ENCODE measurements around the gene DGKD. TPM values are rescaled to one million over a fixed set of nuclear protein-coding genes. Genes with fewer than 3 reads are reported as not detected.

The DGKD gene
- total RNA-seq, 1 donor from 2014 or later = 188 TPM

DNA sequence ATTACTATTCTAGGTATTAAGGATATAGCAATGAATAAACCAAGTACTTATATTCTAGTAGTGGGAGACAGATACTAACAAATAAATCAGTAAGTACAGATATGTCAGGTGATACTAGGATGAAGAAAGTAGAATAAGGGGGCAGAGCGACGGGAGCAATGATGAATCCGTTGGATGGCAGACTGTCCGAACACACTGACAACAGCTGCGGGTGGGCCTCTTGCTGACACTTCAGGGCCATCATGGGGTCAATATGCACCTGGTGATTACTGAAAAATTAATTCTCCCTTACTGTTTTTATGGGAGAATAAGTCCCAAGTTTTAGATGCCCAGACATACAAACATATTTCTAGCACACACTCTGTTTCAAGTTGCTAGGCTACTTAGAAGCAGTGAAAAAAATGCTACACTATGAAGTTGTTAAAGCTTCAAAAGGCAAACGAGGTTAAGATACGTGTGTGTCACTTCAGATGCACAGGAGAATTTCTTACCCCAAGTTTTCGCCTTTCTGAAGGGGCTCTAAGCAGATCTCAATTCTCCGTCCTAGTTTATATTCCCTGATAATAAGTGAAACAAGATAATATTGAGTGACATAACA, 133.6 kb downstream of the DGKD start:
- H3K36me3 Mint-ChIP-seq (ENCODE audit: low read depth) = peaks cover 69% of the 10 kb centered on the region
- no peak for DNase-seq
- POLR2A ChIA-PET = no interaction called here
- H3K4me1 Mint-ChIP-seq = peaks cover 2% of the 10 kb centered on the region
- CTCF ChIA-PET = no interaction called here
- TF ChIP-seq, protein P1, sequence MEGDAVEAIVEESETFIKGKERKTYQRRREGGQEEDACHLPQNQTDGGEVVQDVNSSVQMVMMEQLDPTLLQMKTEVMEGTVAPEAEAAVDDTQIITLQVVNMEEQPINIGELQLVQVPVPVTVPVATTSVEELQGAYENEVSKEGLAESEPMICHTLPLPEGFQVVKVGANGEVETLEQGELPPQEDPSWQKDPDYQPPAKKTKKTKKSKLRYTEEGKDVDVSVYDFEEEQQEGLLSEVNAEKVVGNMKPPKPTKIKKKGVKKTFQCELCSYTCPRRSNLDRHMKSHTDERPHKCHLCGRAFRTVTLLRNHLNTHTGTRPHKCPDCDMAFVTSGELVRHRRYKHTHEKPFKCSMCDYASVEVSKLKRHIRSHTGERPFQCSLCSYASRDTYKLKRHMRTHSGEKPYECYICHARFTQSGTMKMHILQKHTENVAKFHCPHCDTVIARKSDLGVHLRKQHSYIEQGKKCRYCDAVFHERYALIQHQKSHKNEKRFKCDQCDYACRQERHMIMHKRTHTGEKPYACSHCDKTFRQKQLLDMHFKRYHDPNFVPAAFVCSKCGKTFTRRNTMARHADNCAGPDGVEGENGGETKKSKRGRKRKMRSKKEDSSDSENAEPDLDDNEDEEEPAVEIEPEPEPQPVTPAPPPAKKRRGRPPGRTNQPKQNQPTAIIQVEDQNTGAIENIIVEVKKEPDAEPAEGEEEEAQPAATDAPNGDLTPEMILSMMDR (IDR thresholded peaks at IDR 0.05) = no peak
- H3K9me3 Mint-ChIP-seq = no peaks in the 10 kb centered on the region
- no peaks in the 10 kb centered on the region for H3K27me3 Mint-ChIP-seq
- H3K4me3 Mint-ChIP-seq = no peak overlapping the region
- no peak for ATAC-seq (ENCODE audit: low read depth)
- no peak overlapping the region for H3K27ac Mint-ChIP-seq
- intact Hi-C loops (cut with micrococcal nuclease) = no loop called here

DNA sequence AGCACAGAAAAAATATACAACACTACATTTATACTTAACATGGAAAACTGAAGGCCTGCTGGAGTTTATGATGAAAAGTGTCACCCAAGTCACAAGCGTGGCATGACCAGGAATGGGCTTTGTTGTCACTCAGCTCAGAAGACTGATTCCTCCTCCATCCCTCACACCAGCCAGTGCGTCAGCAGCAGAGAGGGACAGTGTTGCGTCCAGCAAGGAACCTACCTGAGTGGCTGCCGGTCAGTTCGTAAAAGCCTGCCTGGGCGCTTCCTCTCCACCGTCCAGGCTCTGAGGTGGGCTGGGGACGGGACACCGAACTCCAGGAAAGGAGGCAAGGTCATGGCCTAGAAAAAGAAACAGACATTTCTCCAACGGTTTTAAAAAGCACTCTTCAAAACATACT, 134.8 kb downstream of the DGKD start:
- CTCF ChIA-PET = no interaction called here
- Mint-ChIP-seq H3K4me1 (no peaks in the 10 kb centered on the region), H3K4me3 (no peak overlapping the region), H3K27me3 (no peaks in the 10 kb centered on the region), H3K9me3 (no peaks in the 10 kb centered on the region), H3K27ac (no peak overlapping the region), H3K36me3 (ENCODE audit: low read depth) (peaks cover 68% of the 10 kb centered on the region)
- ATAC-seq (ENCODE audit: low read depth) = no peak
- intact Hi-C loops (cut with micrococcal nuclease) = no loop called here
- TF ChIP-seq, protein P1 (IDR thresholded peaks at IDR 0.05) = no peak
- POLR2A ChIA-PET = no interaction called here
- no peak for DNase-seq

DNA sequence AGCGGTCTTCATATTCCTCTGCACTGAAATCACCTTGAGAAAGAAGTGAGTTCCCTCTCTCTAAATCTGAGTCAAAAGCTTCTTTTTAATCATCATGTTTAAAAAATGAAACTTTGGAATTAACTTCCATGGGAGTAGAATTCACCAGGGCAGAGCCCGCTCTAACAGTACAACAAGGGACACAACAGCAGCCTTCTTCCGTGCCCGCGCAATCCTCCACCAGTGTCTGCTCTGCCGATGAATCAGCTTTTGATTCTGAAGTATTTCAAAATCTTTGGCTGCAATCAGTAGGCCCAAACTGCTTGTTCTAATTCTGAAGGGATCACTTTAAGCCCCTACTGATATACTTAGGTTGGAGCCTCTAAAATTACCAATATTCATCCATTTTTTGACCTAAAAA, 135.4 kb downstream of the DGKD start:
- Mint-ChIP-seq H3K4me1 (no peaks in the 10 kb centered on the region), H3K27ac (no peak overlapping the region), H3K9me3 (no peaks in the 10 kb centered on the region), H3K4me3 (no peak overlapping the region), H3K36me3 (ENCODE audit: low read depth) (peaks cover 63% of the 10 kb centered on the region), H3K27me3 (no peaks in the 10 kb centered on the region)
- POLR2A ChIA-PET = no interaction called here
- ATAC-seq (ENCODE audit: low read depth) (no peak), DNase-seq (no peak)
- intact Hi-C loops (cut with micrococcal nuclease) = no loop called here
- TF ChIP-seq, protein P1 (IDR thresholded peaks at IDR 0.05) = no peak
- CTCF ChIA-PET = no interaction called here

DNA sequence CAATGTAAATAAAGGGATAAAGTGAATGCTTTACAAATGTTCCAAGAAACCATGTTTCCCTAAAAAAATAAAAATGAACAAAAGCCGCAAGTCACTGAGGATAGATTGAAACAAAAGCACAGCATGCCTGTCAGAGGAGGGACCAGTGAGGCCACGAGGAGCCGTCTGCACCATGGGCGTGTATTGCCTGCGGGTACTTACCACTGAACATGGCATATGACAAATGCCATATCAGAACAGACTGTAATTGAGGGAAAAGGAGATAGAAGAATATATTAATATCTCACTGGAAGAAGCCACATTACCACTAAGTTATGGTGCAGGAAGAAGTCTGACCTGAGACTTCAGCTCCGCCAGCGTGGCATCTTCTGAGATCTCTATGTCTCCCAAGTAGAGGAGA, 136.5 kb downstream of the DGKD start:
- no peaks in the 10 kb centered on the region for H3K9me3 Mint-ChIP-seq
- H3K36me3 Mint-ChIP-seq (ENCODE audit: low read depth) = peaks cover 54% of the 10 kb centered on the region
- TF ChIP-seq, protein P1 (IDR thresholded peaks at IDR 0.05) = no peak
- no peak overlapping the region for H3K4me3 Mint-ChIP-seq
- intact Hi-C loops (cut with micrococcal nuclease) = no loop called here
- H3K4me1 Mint-ChIP-seq = no peaks in the 10 kb centered on the region
- DNase-seq (no peak), ATAC-seq (ENCODE audit: low read depth) (no peak)
- H3K27me3 Mint-ChIP-seq = no peaks in the 10 kb centered on the region
- ChIA-PET CTCF (no interaction called here), POLR2A (no interaction called here)
- H3K27ac Mint-ChIP-seq = no peak overlapping the region

DNA sequence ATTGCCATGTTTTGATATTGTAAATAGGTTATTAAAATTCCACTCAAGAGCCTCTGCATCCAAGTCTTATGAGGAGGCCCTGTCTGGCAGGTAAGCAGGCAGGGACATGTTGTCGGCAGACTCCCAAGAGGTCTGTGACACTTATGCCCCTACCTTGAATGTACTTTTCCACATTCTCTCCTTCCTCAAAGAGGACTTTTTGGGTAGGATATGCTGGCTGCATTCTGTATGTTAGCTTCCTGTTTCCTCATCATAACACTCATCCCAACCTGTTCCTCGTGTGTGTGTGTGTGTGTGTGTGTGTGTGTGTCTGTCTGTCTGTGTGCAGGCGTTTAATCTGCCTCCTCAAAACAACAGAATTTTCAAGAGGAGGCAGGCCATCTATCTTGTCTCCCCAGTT, 137.0 kb downstream of the DGKD start:
- CTCF ChIA-PET = no interaction called here
- TF ChIP-seq, protein P1 (IDR thresholded peaks at IDR 0.05) = no peak
- Mint-ChIP-seq H3K27me3 (no peaks in the 10 kb centered on the region), H3K4me1 (no peaks in the 10 kb centered on the region), H3K9me3 (no peaks in the 10 kb centered on the region), H3K27ac (no peak overlapping the region), H3K36me3 (ENCODE audit: low read depth) (peaks cover 52% of the 10 kb centered on the region), H3K4me3 (no peak overlapping the region)
- DNase-seq (no peak), ATAC-seq (ENCODE audit: low read depth) (no peak)
- POLR2A ChIA-PET = no interaction called here
- intact Hi-C loops (cut with micrococcal nuclease) = no loop called here
